ENCODE measurements around the gene LAMA2.

The LAMA2 gene

GRCh38 chr6:128997880-128998279 lies 114.9 kb downstream of the LAMA2 start:
- no peaks in the 10 kb centered on the region for H3K36me3 ChIP-seq (ENCODE audit: control insufficient read depth in 1 of 2, insufficient read depth in 2 of 2, low read length in 2 of 2)

DNA sequence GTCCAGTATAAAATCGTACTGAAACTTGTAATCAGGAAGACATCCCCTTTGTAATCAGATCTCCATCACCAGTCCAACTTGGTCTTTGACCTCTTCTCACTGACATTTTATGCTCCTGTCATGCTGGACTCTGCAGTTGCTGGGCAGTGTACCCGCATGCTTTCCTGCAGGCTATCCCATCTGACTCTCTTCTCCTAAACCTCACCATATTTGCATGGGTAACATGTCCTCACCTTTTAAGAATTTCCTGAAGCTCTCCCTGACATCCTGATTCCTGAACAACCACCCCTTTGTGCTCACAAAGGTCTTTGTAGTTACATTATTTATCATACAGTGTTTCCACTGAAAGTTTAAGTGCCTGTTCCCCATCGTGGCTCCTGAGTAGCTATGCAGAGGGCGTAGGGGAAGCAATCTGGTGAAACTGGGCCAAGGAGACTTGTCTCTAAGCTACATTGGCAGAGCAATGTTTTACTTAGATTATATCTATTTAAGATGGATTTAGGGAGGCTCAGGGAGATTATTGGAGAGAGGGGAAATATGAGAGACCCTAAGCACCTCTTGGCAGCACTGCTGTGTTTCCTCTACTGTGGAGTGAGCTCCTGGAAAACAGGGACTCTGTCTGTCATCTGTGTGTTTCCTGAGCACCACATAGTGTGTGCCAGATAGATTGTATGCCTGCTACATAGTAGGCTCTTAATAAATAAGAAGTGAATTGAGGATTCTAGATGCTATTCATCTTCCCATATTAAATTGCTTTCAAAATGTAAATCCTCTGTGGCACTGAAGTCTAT lies 124.0 kb downstream of the LAMA2 start:
- H3K9me3 ChIP-seq (ENCODE audit: control insufficient read depth in 1 of 2, low read length in 2 of 2): no peaks in the 10 kb centered on the region
- H3K9ac ChIP-seq (ENCODE audit: low read depth in 1 of 2, low read length in 2 of 2): no peak overlapping the region
- no peaks in the 10 kb centered on the region for H3K4me1 ChIP-seq (ENCODE audit: control insufficient read depth in 1 of 2, insufficient read depth in 2 of 2, low read length in 2 of 2)
- no peak overlapping the region for H3K4me3 ChIP-seq (ENCODE audit: low read depth in 1 of 2, low read length in 2 of 2)
- H3K27ac ChIP-seq (ENCODE audit: low read depth, low read length): no peak overlapping the region
- H3K27me3 ChIP-seq (ENCODE audit: control insufficient read depth in 1 of 2, insufficient read depth in 2 of 2, low read length in 2 of 2): no peaks in the 10 kb centered on the region
- no peaks in the 10 kb centered on the region for H3K36me3 ChIP-seq (ENCODE audit: control insufficient read depth in 1 of 2, insufficient read depth in 2 of 2, low read length in 2 of 2)

More at GRCh38 chr6:128997880-128998279, 114.9 kb downstream of the LAMA2 start:
- H3K27me3 ChIP-seq (ENCODE audit: control insufficient read depth in 1 of 2, insufficient read depth in 2 of 2, low read length in 2 of 2): no peaks in the 10 kb centered on the region
- no peak overlapping the region for H3K27ac ChIP-seq (ENCODE audit: low read depth, low read length)
- H3K9ac ChIP-seq (ENCODE audit: low read depth in 1 of 2, low read length in 2 of 2): no peak overlapping the region
- no peaks in the 10 kb centered on the region for H3K4me1 ChIP-seq (ENCODE audit: control insufficient read depth in 1 of 2, insufficient read depth in 2 of 2, low read length in 2 of 2)
- H3K4me3 ChIP-seq (ENCODE audit: low read depth in 1 of 2, low read length in 2 of 2): no peak overlapping the region
- no peaks in the 10 kb centered on the region for H3K9me3 ChIP-seq (ENCODE audit: control insufficient read depth in 1 of 2, low read length in 2 of 2)

DNA sequence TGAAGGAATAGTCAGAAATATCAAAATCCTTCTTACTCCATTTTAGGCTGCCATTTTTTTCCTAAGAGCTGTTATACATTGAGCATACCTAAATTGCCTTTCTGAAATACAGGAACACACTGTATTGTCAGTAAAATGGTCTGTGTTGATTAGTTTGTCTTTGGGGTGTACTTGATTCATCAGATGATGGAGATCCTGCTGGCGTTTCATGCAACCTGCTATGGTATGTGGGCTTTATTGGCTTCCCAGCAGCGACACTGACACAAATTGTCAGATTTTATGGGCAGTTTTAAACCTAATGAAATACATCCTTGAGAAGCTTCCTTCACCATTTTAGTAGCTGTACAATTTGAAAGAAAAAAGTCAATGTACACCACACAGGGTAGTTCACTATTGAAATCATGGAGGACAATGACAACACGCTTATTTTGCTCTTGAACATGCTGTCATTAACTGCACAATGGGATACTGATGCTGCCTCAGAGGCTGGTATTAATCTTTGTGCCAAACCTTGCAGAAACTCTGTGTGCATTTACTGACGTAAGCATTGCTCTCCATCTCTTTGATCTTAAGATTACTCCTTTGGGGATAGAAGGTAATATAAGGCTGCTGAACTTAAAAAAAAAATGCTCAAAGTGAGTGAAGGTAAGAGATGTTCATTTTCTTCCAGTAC lies 124.9 kb downstream of the LAMA2 start:
- H3K27ac ChIP-seq (ENCODE audit: low read depth, low read length): no peak overlapping the region
- no peaks in the 10 kb centered on the region for H3K4me1 ChIP-seq (ENCODE audit: control insufficient read depth in 1 of 2, insufficient read depth in 2 of 2, low read length in 2 of 2)
- no peak overlapping the region for H3K9ac ChIP-seq (ENCODE audit: low read depth in 1 of 2, low read length in 2 of 2)
- H3K9me3 ChIP-seq (ENCODE audit: control insufficient read depth in 1 of 2, low read length in 2 of 2): no peaks in the 10 kb centered on the region
- H3K4me3 ChIP-seq (ENCODE audit: low read depth in 1 of 2, low read length in 2 of 2): no peak overlapping the region
- H3K36me3 ChIP-seq (ENCODE audit: control insufficient read depth in 1 of 2, insufficient read depth in 2 of 2, low read length in 2 of 2): no peaks in the 10 kb centered on the region
- no peaks in the 10 kb centered on the region for H3K27me3 ChIP-seq (ENCODE audit: control insufficient read depth in 1 of 2, insufficient read depth in 2 of 2, low read length in 2 of 2)

- Histone ChIP-seq H3K27ac (ENCODE audit: low read depth, low read length) (no peak overlapping the region), H3K9me3 (ENCODE audit: control insufficient read depth in 1 of 2, low read length in 2 of 2) (no peaks in the 10 kb centered on the region), H3K27me3 (ENCODE audit: control insufficient read depth in 1 of 2, insufficient read depth in 2 of 2, low read length in 2 of 2) (no peaks in the 10 kb centered on the region), H3K4me1 (ENCODE audit: control insufficient read depth in 1 of 2, insufficient read depth in 2 of 2, low read length in 2 of 2) (no peaks in the 10 kb centered on the region), H3K36me3 (ENCODE audit: control insufficient read depth in 1 of 2, insufficient read depth in 2 of 2, low read length in 2 of 2) (no peaks in the 10 kb centered on the region), H3K9ac (ENCODE audit: low read depth in 1 of 2, low read length in 2 of 2) (no peak overlapping the region), H3K4me3 (ENCODE audit: low read depth in 1 of 2, low read length in 2 of 2) (no peak overlapping the region)
These were observed 125.7 kb downstream of the LAMA2 start for GRCh38 chr6:129008591-129008990.

GRCh38 chr6:129009851-129010250 lies 126.9 kb downstream of the LAMA2 start:
- no peak overlapping the region for H3K27ac ChIP-seq (ENCODE audit: low read depth, low read length)
- no peaks in the 10 kb centered on the region for H3K4me1 ChIP-seq (ENCODE audit: control insufficient read depth in 1 of 2, insufficient read depth in 2 of 2, low read length in 2 of 2)

DNA sequence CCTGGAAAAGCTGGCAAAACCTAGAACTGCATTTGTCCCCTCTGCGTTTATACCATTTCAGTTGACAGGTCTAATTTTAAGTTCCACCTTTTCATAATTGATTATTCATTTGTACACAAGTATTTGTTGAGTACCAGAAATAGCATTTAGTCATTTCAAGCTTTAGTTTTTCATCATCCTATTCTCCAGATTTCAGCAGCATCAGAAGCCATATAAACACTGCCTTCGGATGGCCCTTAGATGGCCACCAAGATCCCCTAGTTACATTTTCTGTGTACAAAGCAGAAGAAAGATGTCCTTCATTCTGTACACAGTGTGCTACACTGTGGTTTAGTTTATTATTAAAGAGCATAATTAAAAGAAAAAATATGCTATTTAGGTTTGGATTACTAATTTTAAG lies 131.4 kb downstream of the LAMA2 start:
- Histone ChIP-seq H3K4me1 (ENCODE audit: control insufficient read depth in 1 of 2, insufficient read depth in 2 of 2, low read length in 2 of 2) (no peaks in the 10 kb centered on the region), H3K9me3 (ENCODE audit: control insufficient read depth in 1 of 2, low read length in 2 of 2) (no peaks in the 10 kb centered on the region), H3K27me3 (ENCODE audit: control insufficient read depth in 1 of 2, insufficient read depth in 2 of 2, low read length in 2 of 2) (no peaks in the 10 kb centered on the region), H3K27ac (ENCODE audit: low read depth, low read length) (no peak overlapping the region), H3K4me3 (ENCODE audit: low read depth in 1 of 2, low read length in 2 of 2) (no peak overlapping the region), H3K36me3 (ENCODE audit: control insufficient read depth in 1 of 2, insufficient read depth in 2 of 2, low read length in 2 of 2) (no peaks in the 10 kb centered on the region), H3K9ac (ENCODE audit: low read depth in 1 of 2, low read length in 2 of 2) (no peak overlapping the region)

More at GRCh38 chr6:129009851-129010250, 126.9 kb downstream of the LAMA2 start:
- Histone ChIP-seq H3K36me3 (ENCODE audit: control insufficient read depth in 1 of 2, insufficient read depth in 2 of 2, low read length in 2 of 2) (no peaks in the 10 kb centered on the region), H3K4me3 (ENCODE audit: low read depth in 1 of 2, low read length in 2 of 2) (no peak overlapping the region), H3K9me3 (ENCODE audit: control insufficient read depth in 1 of 2, low read length in 2 of 2) (no peaks in the 10 kb centered on the region), H3K27me3 (ENCODE audit: control insufficient read depth in 1 of 2, insufficient read depth in 2 of 2, low read length in 2 of 2) (no peaks in the 10 kb centered on the region), H3K9ac (ENCODE audit: low read depth in 1 of 2, low read length in 2 of 2) (no peak overlapping the region)

DNA sequence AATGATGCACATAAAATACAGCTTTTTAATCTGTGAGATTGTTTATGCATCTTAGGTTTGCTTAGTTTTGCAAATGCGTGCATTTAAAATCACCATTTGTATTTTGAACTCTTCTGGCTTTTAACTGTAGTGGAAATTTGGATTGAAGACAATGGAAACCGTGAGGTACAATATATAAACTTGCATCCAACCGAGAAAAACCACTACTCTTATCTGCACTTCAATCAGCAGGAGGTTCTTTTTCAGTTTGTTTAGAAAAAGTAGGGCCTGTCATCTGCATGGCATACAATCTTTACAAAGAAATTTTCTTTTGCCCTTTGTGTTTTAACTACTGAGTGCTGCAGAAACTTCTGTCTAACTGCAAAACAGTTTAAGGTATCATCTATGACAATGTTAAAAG lies 132.8 kb downstream of the LAMA2 start:
- Histone ChIP-seq H3K9me3 (ENCODE audit: control insufficient read depth in 1 of 2, low read length in 2 of 2) (no peaks in the 10 kb centered on the region), H3K4me3 (ENCODE audit: low read depth in 1 of 2, low read length in 2 of 2) (no peak overlapping the region), H3K27ac (ENCODE audit: low read depth, low read length) (no peak overlapping the region), H3K9ac (ENCODE audit: low read depth in 1 of 2, low read length in 2 of 2) (no peak overlapping the region), H3K27me3 (ENCODE audit: control insufficient read depth in 1 of 2, insufficient read depth in 2 of 2, low read length in 2 of 2) (no peaks in the 10 kb centered on the region), H3K36me3 (ENCODE audit: control insufficient read depth in 1 of 2, insufficient read depth in 2 of 2, low read length in 2 of 2) (no peaks in the 10 kb centered on the region), H3K4me1 (ENCODE audit: control insufficient read depth in 1 of 2, insufficient read depth in 2 of 2, low read length in 2 of 2) (no peaks in the 10 kb centered on the region)

- H3K4me1 ChIP-seq (ENCODE audit: control insufficient read depth in 1 of 2, insufficient read depth in 2 of 2, low read length in 2 of 2): no peaks in the 10 kb centered on the region
- no peaks in the 10 kb centered on the region for H3K9me3 ChIP-seq (ENCODE audit: control insufficient read depth in 1 of 2, low read length in 2 of 2)
- no peaks in the 10 kb centered on the region for H3K36me3 ChIP-seq (ENCODE audit: control insufficient read depth in 1 of 2, insufficient read depth in 2 of 2, low read length in 2 of 2)
- H3K27ac ChIP-seq (ENCODE audit: low read depth, low read length): no peak overlapping the region
- no peaks in the 10 kb centered on the region for H3K27me3 ChIP-seq (ENCODE audit: control insufficient read depth in 1 of 2, insufficient read depth in 2 of 2, low read length in 2 of 2)
- no peak overlapping the region for H3K4me3 ChIP-seq (ENCODE audit: low read depth in 1 of 2, low read length in 2 of 2)
- no peak overlapping the region for H3K9ac ChIP-seq (ENCODE audit: low read depth in 1 of 2, low read length in 2 of 2)
These were observed 133.9 kb downstream of the LAMA2 start for GRCh38 chr6:129016844-129017243.

DNA sequence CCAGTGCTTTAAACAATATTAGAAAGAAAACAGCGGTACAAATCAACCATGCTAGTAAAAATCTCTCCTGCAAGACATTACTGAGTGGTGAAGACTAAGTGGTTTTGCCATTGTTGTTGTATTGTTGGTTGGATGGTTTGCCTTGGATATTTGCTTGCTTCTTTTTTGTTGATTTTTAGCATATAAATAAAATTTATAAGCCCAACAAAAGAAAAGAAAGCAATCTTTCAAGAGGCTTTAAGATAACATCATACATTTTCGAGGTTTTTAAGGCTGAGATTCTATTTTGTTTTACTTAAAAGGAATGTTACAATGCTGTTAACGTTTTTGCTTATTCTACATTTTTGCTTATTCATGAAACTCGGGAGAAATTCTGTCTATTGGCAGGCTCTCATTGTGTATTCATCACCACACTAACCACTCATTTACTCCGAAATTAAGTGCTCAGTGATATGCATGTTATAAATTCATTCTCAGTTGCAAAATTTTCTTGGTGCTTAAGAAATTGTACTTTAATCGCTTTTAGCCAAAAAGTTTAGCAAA lies 139.1 kb downstream of the LAMA2 start:
- H3K27ac ChIP-seq (ENCODE audit: low read depth, low read length): no peak overlapping the region
- no peaks in the 10 kb centered on the region for H3K27me3 ChIP-seq (ENCODE audit: control insufficient read depth in 1 of 2, insufficient read depth in 2 of 2, low read length in 2 of 2)
- H3K4me3 ChIP-seq (ENCODE audit: low read depth in 1 of 2, low read length in 2 of 2): no peak overlapping the region
- H3K36me3 ChIP-seq (ENCODE audit: control insufficient read depth in 1 of 2, insufficient read depth in 2 of 2, low read length in 2 of 2): no peaks in the 10 kb centered on the region
- no peak overlapping the region for H3K9ac ChIP-seq (ENCODE audit: low read depth in 1 of 2, low read length in 2 of 2)
- no peaks in the 10 kb centered on the region for H3K9me3 ChIP-seq (ENCODE audit: control insufficient read depth in 1 of 2, low read length in 2 of 2)
- no peaks in the 10 kb centered on the region for H3K4me1 ChIP-seq (ENCODE audit: control insufficient read depth in 1 of 2, insufficient read depth in 2 of 2, low read length in 2 of 2)

DNA sequence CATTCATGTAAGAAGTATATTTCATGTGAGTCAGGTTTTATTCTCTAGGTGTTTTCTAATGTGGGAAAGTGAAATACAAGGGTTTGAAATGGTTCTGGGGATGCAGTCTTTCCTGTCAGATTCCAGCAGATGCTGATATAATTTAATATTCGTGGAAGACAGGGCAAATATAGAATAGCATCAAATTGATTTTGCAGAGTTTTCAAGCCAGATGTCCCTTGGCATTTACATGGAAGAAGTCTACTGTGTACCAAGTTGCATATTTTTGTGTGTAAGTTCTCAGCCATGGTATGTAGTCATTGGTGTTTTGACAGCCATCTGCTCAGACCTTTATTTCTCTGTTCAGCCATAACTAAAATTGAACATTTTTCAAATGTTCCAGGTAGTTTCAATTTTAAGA lies 143.7 kb downstream of the LAMA2 start:
- H3K27ac ChIP-seq (ENCODE audit: low read depth, low read length): no peak overlapping the region
- H3K27me3 ChIP-seq (ENCODE audit: control insufficient read depth in 1 of 2, insufficient read depth in 2 of 2, low read length in 2 of 2): no peaks in the 10 kb centered on the region
- no peak overlapping the region for H3K4me3 ChIP-seq (ENCODE audit: low read depth in 1 of 2, low read length in 2 of 2)
- no peaks in the 10 kb centered on the region for H3K4me1 ChIP-seq (ENCODE audit: control insufficient read depth in 1 of 2, insufficient read depth in 2 of 2, low read length in 2 of 2)
- H3K9me3 ChIP-seq (ENCODE audit: control insufficient read depth in 1 of 2, low read length in 2 of 2): no peaks in the 10 kb centered on the region
- H3K9ac ChIP-seq (ENCODE audit: low read depth in 1 of 2, low read length in 2 of 2): no peak overlapping the region
- H3K36me3 ChIP-seq (ENCODE audit: control insufficient read depth in 1 of 2, insufficient read depth in 2 of 2, low read length in 2 of 2): no peaks in the 10 kb centered on the region
